ENCODE data around the gene TMEM255B. TPM values are rescaled to one million over a fixed set of nuclear protein-coding genes. Genes with fewer than 3 reads are reported as not detected.

TMEM255B gene
- total RNA-seq, 2 experiments from 2014 or later = 1.0 to 1.2 TPM

GRCh38 chr13:113740286-113740556 is 18.8 kb upstream of the TMEM255B start:
- no peak overlapping the region for H3K4me3 Mint-ChIP-seq
- Histone ChIP-seq H3K36me3 (ENCODE audit: insufficient read depth, low read length) (no peaks in the 10 kb centered on the region), H3K9me3 (ENCODE audit: control insufficient read depth in 1 of 2, insufficient read depth in 1 of 2, low read length in 2 of 2) (peaks cover 0 to 16% of the 10 kb centered on the region in 2 experiments), H3K4me3 (ENCODE audit: low read length) (no peak overlapping the region), H3K27me3 (ENCODE audit: control insufficient read depth in 1 of 2, insufficient read depth in 2 of 2, low read length in 2 of 2) (peaks cover 12 to 29% of the 10 kb centered on the region in 2 experiments), H3K4me1 (ENCODE audit: insufficient read depth, low read length) (peaks cover 30% of the 10 kb centered on the region), H3K27ac (ENCODE audit: low read depth in 1 of 2, low read length in 2 of 2) (no peak overlapping the region)
- H3K36me3 Mint-ChIP-seq (ENCODE audit: low read depth) = no peaks in the 10 kb centered on the region
- DNase-seq = no peak
- no peak overlapping the region for H3K27ac Mint-ChIP-seq
- CTCF ChIA-PET = no interaction called here
- POLR2A ChIA-PET = no interaction called here
- intact Hi-C loops (cut with DNase I, micrococcal nuclease) = no loop called here
- no peak for ATAC-seq (ENCODE audit: poor library complexity)
- TF ChIP-seq CTCF (IDR thresholded peaks at IDR 0.05) = no peak
- H3K9me3 Mint-ChIP-seq = no peaks in the 10 kb centered on the region
- H3K27me3 Mint-ChIP-seq = peaks cover 31% of the 10 kb centered on the region
- H3K4me1 Mint-ChIP-seq (ENCODE audit: low read depth) = peaks cover 23% of the 10 kb centered on the region

- Histone ChIP-seq H3K36me3 (ENCODE audit: insufficient read depth, low read length) (no peaks in the 10 kb centered on the region), H3K4me1 (ENCODE audit: insufficient read depth, low read length) (peaks cover 30% of the 10 kb centered on the region), H3K27ac (ENCODE audit: low read depth in 1 of 2, low read length in 2 of 2) (no peak overlapping the region), H3K27me3 (ENCODE audit: control insufficient read depth in 1 of 2, insufficient read depth in 2 of 2, low read length in 2 of 2) (peaks cover 12 to 29% of the 10 kb centered on the region in 2 experiments), H3K4me3 (ENCODE audit: low read length) (no peak overlapping the region), H3K9me3 (ENCODE audit: control insufficient read depth in 1 of 2, insufficient read depth in 1 of 2, low read length in 2 of 2) (peaks cover 0 to 16% of the 10 kb centered on the region in 2 experiments)
- Mint-ChIP-seq H3K4me1 (ENCODE audit: low read depth) (peaks cover 23% of the 10 kb centered on the region), H3K4me3 (no peak overlapping the region), H3K27ac (no peak overlapping the region), H3K27me3 (peaks cover 33% of the 10 kb centered on the region), H3K9me3 (no peaks in the 10 kb centered on the region), H3K36me3 (ENCODE audit: low read depth) (no peaks in the 10 kb centered on the region)
- no peak for ATAC-seq (ENCODE audit: poor library complexity)
- ChIA-PET POLR2A (interaction anchor here (1.3 kb wide), 1 partner anchor 8 kb away, joined by 4 read pairs; no protein-coding TSS in a partner anchor), CTCF (interaction anchor here (1.6 kb wide), 1 partner anchor 19 kb away, joined by 3 read pairs; the partner anchor contains the start of gene TMEM255B)
- no peak for TF ChIP-seq CTCF (IDR thresholded peaks at IDR 0.05)
- no peak for DNase-seq
- intact Hi-C loops (cut with DNase I, micrococcal nuclease) = no loop called here
Observed at GRCh38 chr13:113740661-113741060, 18.4 kb upstream of the TMEM255B start.

GRCh38 chr13:113741191-113741668 is 17.8 kb upstream of the TMEM255B start:
- H3K27ac Mint-ChIP-seq = peak overlapping the region; percentile 27
- Histone ChIP-seq H3K4me3 (ENCODE audit: low read length) (no peak overlapping the region), H3K27me3 (ENCODE audit: control insufficient read depth in 1 of 2, insufficient read depth in 2 of 2, low read length in 2 of 2) (peaks cover 12 to 29% of the 10 kb centered on the region in 2 experiments), H3K27ac (ENCODE audit: low read depth in 1 of 2, low read length in 2 of 2) (no peak overlapping the region), H3K36me3 (ENCODE audit: insufficient read depth, low read length) (no peaks in the 10 kb centered on the region), H3K4me1 (ENCODE audit: insufficient read depth, low read length) (peaks cover 30% of the 10 kb centered on the region), H3K9me3 (ENCODE audit: control insufficient read depth in 1 of 2, insufficient read depth in 1 of 2, low read length in 2 of 2) (peaks cover 0 to 16% of the 10 kb centered on the region in 2 experiments)
- peaks cover 39% of the 10 kb centered on the region for H3K27me3 Mint-ChIP-seq
- H3K9me3 Mint-ChIP-seq = no peaks in the 10 kb centered on the region
- CTCF ChIA-PET = interaction anchor here (1.6 kb wide), 1 partner anchor 18 kb away, joined by 3 read pairs; the partner anchor contains the start of gene TMEM255B
- intact Hi-C loops (cut with DNase I, micrococcal nuclease) = no loop called here
- no peak for TF ChIP-seq CTCF (IDR thresholded peaks at IDR 0.05)
- ATAC-seq (ENCODE audit: poor library complexity) (peak; percentile 74), DNase-seq (peak in 4 of 14 experiments; percentile 35 to 43 (median 40))
- POLR2A ChIA-PET = interaction anchor here (1.3 kb wide), 1 partner anchor 9 kb away, joined by 4 read pairs; no protein-coding TSS in a partner anchor
- H3K36me3 Mint-ChIP-seq (ENCODE audit: low read depth) = no peaks in the 10 kb centered on the region
- H3K4me1 Mint-ChIP-seq (ENCODE audit: low read depth) = peaks cover 23% of the 10 kb centered on the region
- peak overlapping the region; percentile 67 for H3K4me3 Mint-ChIP-seq

Measured in CD4-positive, alpha-beta T cell (primary cell).